ENCODE data around the gene RAB18.

RAB18 gene

DNA sequence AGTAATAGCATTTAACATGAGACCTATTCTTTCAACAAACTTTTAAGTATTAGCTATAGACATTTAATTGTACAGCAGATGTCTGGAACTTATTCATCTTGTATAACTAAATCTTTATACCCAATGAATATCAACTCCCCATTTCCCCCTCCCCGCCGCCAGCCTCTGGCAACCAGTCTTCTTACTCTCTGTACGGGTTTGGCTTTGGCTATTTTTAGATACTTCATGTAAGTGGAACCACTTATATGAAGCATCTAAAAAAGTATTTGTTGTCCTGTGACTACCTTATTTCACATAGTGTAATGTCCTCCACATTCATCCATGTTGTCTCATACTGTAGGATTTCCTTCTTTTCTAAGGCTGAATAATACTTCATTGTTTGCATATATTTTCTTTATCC, 60.8 kb downstream of the RAB18 start:
- TF ChIP-seq FOXM1 (IDR thresholded peaks at IDR 0.05; ENCODE audit: borderline replicate concordance, low read depth): no peak
- TF ChIP-seq, protein P1, sequence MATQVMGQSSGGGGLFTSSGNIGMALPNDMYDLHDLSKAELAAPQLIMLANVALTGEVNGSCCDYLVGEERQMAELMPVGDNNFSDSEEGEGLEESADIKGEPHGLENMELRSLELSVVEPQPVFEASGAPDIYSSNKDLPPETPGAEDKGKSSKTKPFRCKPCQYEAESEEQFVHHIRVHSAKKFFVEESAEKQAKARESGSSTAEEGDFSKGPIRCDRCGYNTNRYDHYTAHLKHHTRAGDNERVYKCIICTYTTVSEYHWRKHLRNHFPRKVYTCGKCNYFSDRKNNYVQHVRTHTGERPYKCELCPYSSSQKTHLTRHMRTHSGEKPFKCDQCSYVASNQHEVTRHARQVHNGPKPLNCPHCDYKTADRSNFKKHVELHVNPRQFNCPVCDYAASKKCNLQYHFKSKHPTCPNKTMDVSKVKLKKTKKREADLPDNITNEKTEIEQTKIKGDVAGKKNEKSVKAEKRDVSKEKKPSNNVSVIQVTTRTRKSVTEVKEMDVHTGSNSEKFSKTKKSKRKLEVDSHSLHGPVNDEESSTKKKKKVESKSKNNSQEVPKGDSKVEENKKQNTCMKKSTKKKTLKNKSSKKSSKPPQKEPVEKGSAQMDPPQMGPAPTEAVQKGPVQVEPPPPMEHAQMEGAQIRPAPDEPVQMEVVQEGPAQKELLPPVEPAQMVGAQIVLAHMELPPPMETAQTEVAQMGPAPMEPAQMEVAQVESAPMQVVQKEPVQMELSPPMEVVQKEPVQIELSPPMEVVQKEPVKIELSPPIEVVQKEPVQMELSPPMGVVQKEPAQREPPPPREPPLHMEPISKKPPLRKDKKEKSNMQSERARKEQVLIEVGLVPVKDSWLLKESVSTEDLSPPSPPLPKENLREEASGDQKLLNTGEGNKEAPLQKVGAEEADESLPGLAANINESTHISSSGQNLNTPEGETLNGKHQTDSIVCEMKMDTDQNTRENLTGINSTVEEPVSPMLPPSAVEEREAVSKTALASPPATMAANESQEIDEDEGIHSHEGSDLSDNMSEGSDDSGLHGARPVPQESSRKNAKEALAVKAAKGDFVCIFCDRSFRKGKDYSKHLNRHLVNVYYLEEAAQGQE (IDR thresholded peaks at IDR 0.05; ENCODE audit: low read depth): no peak
- TF ChIP-seq NFIC (IDR thresholded peaks at IDR 0.05): no peak
- TF ChIP-seq YY1 (IDR thresholded peaks at IDR 0.05; ENCODE audit: low read depth): no peak
- TF ChIP-seq RAD21 (IDR thresholded peaks at IDR 0.05; ENCODE audit: low read depth): no peak
- TF ChIP-seq, protein P2, sequence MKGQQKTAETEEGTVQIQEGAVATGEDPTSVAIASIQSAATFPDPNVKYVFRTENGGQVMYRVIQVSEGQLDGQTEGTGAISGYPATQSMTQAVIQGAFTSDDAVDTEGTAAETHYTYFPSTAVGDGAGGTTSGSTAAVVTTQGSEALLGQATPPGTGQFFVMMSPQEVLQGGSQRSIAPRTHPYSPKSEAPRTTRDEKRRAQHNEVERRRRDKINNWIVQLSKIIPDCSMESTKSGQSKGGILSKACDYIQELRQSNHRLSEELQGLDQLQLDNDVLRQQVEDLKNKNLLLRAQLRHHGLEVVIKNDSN (IDR thresholded peaks at IDR 0.05): no peak
- no peak for TF ChIP-seq EGR1 (IDR thresholded peaks at IDR 0.05)
- no peak for TF ChIP-seq TCF12 (IDR thresholded peaks at IDR 0.05; ENCODE audit: low read depth)
- TF ChIP-seq CREB1 (IDR thresholded peaks at IDR 0.05; ENCODE audit: low read depth): no peak
- TF ChIP-seq EP300 (IDR thresholded peaks at IDR 0.05; ENCODE audit: borderline replicate concordance): no peak
- no peak for TF ChIP-seq TEAD4 (IDR thresholded peaks at IDR 0.05)
- TF ChIP-seq ZBTB7A (IDR thresholded peaks at IDR 0.05; ENCODE audit: low read depth): no peak
- TF ChIP-seq TAF1 (IDR thresholded peaks at IDR 0.05; ENCODE audit: low read depth): no peak
- TF ChIP-seq CEBPB (IDR thresholded peaks at IDR 0.05): no peak
- TF ChIP-seq, protein P3, sequence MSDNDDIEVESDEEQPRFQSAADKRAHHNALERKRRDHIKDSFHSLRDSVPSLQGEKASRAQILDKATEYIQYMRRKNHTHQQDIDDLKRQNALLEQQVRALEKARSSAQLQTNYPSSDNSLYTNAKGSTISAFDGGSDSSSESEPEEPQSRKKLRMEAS (IDR thresholded peaks at IDR 0.05): no peak

DNA sequence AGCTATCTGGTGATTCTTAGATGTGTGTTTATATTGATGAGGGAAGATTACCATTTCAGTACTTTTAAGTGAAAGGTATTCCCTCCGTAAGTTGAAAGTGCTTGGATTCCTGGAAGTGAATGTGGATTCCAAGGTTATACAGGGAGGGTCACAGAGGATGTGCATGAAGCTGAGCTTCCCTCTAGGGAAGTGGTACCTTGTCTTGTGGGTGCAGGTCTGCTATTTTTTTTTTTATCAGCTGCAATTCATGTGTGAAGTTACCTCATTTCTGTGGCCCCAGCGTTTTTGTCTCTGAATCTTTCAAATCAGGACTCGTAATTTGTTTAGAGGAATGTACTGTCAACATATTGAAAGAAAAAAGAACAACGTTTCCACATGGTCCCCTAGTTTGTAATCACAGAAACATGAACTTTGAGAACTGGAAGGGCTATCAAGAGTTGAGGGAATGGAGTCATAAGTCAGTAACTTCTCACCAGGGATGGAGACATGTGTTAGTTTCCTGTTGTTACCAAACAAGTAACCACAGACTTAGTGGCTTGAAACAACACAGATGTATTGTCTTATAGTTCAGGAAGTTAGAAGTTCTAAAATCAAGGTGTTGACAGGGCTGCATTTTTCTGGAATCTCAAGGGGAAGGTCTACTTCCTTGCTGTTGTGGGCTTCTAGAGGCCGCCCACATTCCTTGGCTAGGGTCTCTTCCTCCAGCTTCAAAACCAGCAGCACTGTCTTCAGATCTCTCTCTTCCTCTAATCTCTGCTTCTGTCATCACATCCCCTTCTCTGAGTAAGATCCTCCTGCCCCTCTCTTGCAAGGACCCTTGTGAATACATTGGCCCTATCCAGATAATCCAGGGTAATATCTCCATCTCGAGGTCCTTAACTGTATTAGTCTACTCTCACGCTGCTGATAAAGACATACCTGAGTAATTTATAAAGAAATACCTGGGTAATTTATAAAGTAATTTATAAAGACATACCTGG, 64.4 kb downstream of the RAB18 start:
- TF ChIP-seq TCF12 (IDR thresholded peaks at IDR 0.05; ENCODE audit: low read depth) (no peak), TAF1 (IDR thresholded peaks at IDR 0.05; ENCODE audit: low read depth) (no peak), NFIC (IDR thresholded peaks at IDR 0.05) (no peak), CREB1 (IDR thresholded peaks at IDR 0.05; ENCODE audit: low read depth) (no peak), YY1 (IDR thresholded peaks at IDR 0.05; ENCODE audit: low read depth) (no peak), EGR1 (IDR thresholded peaks at IDR 0.05) (no peak), FOXM1 (IDR thresholded peaks at IDR 0.05; ENCODE audit: borderline replicate concordance, low read depth) (no peak), TEAD4 (IDR thresholded peaks at IDR 0.05) (no peak), RAD21 (IDR thresholded peaks at IDR 0.05; ENCODE audit: low read depth) (no peak)
- TF ChIP-seq, protein P3 (IDR thresholded peaks at IDR 0.05): no peak
- TF ChIP-seq, protein P1 (IDR thresholded peaks at IDR 0.05; ENCODE audit: low read depth): no peak

DNA sequence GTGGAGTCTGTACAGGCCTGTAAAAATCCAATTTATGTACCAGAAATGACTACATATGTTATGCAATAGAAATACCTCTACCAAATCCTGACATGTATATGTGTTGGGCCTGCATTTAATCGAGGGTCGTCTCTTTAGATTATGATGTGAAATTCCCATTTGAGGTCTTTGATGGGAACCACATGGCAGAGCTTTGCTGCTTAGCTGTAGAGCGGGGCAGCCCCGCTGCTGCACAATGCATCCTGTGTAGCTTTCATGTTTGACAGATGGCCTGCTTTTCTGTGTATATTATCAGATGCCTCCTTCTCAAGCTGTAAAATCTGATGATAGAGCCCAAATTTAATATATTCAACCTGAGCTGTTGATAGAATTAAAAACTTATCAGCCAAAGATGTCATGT, 65.8 kb downstream of the RAB18 start:
- TF ChIP-seq EGR1 (IDR thresholded peaks at IDR 0.05) (no peak), RAD21 (IDR thresholded peaks at IDR 0.05; ENCODE audit: low read depth) (no peak), CEBPB (IDR thresholded peaks at IDR 0.05) (no peak), TCF12 (IDR thresholded peaks at IDR 0.05; ENCODE audit: low read depth) (no peak), ZBTB7A (IDR thresholded peaks at IDR 0.05; ENCODE audit: low read depth) (no peak), FOXM1 (IDR thresholded peaks at IDR 0.05; ENCODE audit: borderline replicate concordance, low read depth) (no peak), CREB1 (IDR thresholded peaks at IDR 0.05; ENCODE audit: low read depth) (no peak), NFIC (IDR thresholded peaks at IDR 0.05) (no peak), YY1 (IDR thresholded peaks at IDR 0.05; ENCODE audit: low read depth) (no peak), TAF1 (IDR thresholded peaks at IDR 0.05; ENCODE audit: low read depth) (no peak), TEAD4 (IDR thresholded peaks at IDR 0.05) (no peak), EP300 (IDR thresholded peaks at IDR 0.05; ENCODE audit: borderline replicate concordance) (no peak)
- TF ChIP-seq, protein P2 (IDR thresholded peaks at IDR 0.05): no peak
- TF ChIP-seq, protein P3 (IDR thresholded peaks at IDR 0.05): no peak
- TF ChIP-seq, protein P1 (IDR thresholded peaks at IDR 0.05; ENCODE audit: low read depth): no peak
